ENCODE results near the gene ANKRD13D.

DNA sequence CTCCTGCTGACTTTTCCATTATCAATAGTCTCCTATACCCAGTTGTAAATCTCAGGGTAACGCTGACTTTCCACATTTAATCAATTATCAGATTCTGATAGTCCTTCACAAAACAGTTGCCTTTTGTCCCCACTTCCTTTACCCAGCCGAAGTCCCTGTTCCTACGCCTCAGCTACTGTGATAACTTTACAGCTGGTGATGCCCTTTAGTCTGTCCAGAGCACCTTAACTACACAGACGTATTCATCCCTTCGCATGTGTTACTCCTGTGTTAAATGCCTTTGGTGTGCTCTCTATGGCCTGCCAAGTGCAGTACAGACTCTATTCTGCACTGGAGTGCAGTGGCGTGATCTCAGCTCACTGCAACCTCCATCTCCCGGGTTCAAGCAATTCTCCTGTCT lies 34.4 kb downstream of the ANKRD13D start:
- TF ChIP-seq, protein P1, sequence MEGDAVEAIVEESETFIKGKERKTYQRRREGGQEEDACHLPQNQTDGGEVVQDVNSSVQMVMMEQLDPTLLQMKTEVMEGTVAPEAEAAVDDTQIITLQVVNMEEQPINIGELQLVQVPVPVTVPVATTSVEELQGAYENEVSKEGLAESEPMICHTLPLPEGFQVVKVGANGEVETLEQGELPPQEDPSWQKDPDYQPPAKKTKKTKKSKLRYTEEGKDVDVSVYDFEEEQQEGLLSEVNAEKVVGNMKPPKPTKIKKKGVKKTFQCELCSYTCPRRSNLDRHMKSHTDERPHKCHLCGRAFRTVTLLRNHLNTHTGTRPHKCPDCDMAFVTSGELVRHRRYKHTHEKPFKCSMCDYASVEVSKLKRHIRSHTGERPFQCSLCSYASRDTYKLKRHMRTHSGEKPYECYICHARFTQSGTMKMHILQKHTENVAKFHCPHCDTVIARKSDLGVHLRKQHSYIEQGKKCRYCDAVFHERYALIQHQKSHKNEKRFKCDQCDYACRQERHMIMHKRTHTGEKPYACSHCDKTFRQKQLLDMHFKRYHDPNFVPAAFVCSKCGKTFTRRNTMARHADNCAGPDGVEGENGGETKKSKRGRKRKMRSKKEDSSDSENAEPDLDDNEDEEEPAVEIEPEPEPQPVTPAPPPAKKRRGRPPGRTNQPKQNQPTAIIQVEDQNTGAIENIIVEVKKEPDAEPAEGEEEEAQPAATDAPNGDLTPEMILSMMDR (conservative IDR thresholded peaks at IDR 0.05), result no peak
- TF ChIP-seq EZH2 (IDR thresholded peaks at IDR 0.05; ENCODE audit: low read depth), result no peak

Data from PC-9 (cell line).